ENCODE results near the gene BAG5.
"Not testable (repeated sequence)": the region's sequence is repeated elsewhere in the genome, so short reads cannot be mapped to it uniquely, and the experiment has no call there.

BAG5 gene

GRCh38 chr14:103562429-103563225 lies at the start of gene BAG5, which contains the start of gene COA8:
BAG5 (minus strand) TSS chr14:103562657; CDS start chr14:103561164, 1,493 bp downstream.
COA8 (plus strand) TSS chr14:103562960; CDS start chr14:103563002, 42 bp downstream.
- DNase-seq, result peak; percentile 84

- DNase-seq, result no peak
Observed at GRCh38 chr14:103611215-103611614, 48.8 kb upstream of the BAG5 start.

- not testable (repeated sequence) for DNase-seq
Observed at GRCh38 chr14:103609081-103609480, 46.6 kb upstream of the BAG5 start.

GRCh38 chr14:103607822-103608221 lies 45.4 kb upstream of the BAG5 start:
- DNase-seq, result no peak

GRCh38 chr14:103606963-103607668 lies 44.7 kb upstream of the BAG5 start:
- peak; percentile 24 to 29 for DNase-seq

GRCh38 chr14:103604620-103605019 lies 42.2 kb upstream of the BAG5 start:
- no peak for DNase-seq

GRCh38 chr14:103600503-103600902 lies 38.0 kb upstream of the BAG5 start:
- no peak for DNase-seq

- DNase-seq, result no peak
Observed at GRCh38 chr14:103597623-103598377, 35.3 kb upstream of the BAG5 start.

- no peak for DNase-seq
Observed at GRCh38 chr14:103594265-103594664, 31.8 kb upstream of the BAG5 start.

GRCh38 chr14:103593577-103593976 lies 31.1 kb upstream of the BAG5 start:
- DNase-seq, result no peak

GRCh38 chr14:103584326-103584915 lies 22.0 kb upstream of the BAG5 start:
- no peak for DNase-seq

- DNase-seq, result no peak
Observed at GRCh38 chr14:103581954-103582703, 19.7 kb upstream of the BAG5 start.

GRCh38 chr14:103581206-103581605 lies 18.7 kb upstream of the BAG5 start:
- no peak for DNase-seq

- DNase-seq, result no peak
Observed at GRCh38 chr14:103578401-103579075, 16.1 kb upstream of the BAG5 start.

GRCh38 chr14:103576371-103577024 lies 14.0 kb upstream of the BAG5 start:
- DNase-seq, result no peak

GRCh38 chr14:103574707-103575285 lies 12.3 kb upstream of the BAG5 start:
- DNase-seq, result no peak

GRCh38 chr14:103574104-103574503 lies 11.6 kb upstream of the BAG5 start:
- DNase-seq, result no peak

- no peak for DNase-seq
Observed at GRCh38 chr14:103569408-103569807, 7.0 kb upstream of the BAG5 start.

GRCh38 chr14:103568952-103569351 lies 6.5 kb upstream of the BAG5 start:
- DNase-seq, result no peak

GRCh38 chr14:103563844-103564505 lies 1.5 kb upstream of the BAG5 start:
- no peak for DNase-seq
